Measurements from ENCODE around the gene KCNC4.

KCNC4 gene

DNA sequence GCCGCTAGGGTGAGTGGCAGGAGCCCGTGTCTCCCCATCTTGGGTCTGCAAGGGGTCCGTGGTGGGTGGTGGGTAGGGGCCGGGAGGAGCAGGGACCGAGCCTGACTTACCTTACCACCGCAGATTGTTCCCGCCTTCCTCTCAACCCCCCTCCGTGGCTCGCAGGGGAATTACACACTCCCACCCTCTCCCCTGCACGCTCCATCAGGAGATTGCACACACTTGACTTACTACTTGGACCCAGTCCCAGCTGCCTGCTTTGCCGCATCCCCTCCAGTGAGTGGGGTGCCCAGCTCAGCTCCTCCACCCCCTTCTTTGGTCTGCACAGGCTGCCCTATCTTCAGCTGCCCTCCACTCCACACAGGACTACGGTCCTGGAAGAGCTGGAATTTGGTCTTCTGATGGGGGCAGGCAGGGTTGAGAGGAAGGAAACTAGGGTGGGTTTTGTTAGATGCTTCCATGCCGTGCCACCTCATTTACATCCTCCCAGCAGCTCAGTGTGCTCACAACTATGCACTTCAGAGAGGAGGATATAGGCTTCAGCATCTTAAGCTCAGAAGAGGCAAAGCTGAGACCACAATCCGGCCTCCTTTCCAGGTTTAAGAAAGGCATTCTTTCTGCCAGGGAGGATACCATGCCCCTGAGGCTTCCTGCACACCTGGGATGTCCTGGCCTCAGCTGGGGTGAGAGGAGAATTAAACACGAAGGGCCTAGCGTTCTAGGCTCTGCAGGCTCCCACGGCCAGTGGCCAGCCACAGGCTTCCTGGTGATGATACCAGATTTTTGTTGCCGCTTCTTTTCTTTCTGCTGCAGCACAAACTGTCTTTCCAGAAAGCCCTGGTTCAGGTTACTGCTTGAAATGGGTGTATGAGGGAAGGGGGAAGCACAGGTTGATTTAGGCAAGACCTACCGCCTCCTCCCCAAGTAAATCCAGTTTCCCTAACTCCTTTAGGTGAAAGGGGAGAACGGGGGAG lies 2.3 kb downstream of the KCNC4 start:
- WGBS (ENCODE audit: insufficient coverage, insufficient read length): no CpG with 5 or more reads among the region's 20 CpGs
- DNase-seq (ENCODE audit: low read depth, low spot score): no peak
- Histone ChIP-seq H3K9me3 (ENCODE audit: control insufficient read depth, insufficient read depth, low read length) (no peaks in the 10 kb centered on the region), H3K27ac (ENCODE audit: low read length) (no peak overlapping the region), H3K36me3 (ENCODE audit: control insufficient read depth, insufficient read depth, low read length) (no peaks in the 10 kb centered on the region), H3K4me1 (ENCODE audit: control insufficient read depth, insufficient read depth, low read length) (peaks cover 9% of the 10 kb centered on the region), H3K4me3 (ENCODE audit: low read length) (peak overlapping the region; percentile 70; the same call in 1 of the 2 replicates), H3K27me3 (ENCODE audit: control insufficient read depth, insufficient read depth, low read length) (peaks cover 9% of the 10 kb centered on the region; the same call in 1 of the 2 replicates)

DNA sequence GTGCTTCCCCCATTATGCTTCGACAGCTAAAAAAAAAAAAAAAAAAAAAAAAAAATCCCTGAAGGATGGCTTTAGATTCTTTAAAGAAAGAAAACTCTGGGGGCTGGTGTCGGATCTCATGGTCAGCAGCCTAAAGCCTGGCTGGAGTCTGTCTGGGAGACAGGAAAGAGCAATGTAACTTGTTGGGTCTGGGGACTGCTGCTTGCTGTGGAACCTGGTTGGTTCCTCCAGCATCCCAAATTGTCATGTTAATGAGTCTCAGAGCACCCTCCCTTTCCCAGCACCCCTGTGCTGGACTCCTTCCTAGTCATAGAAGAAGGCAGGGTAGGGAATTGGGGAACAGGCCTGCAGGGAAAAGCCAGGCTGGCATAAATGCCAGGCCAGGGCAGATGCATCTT lies 3.0 kb downstream of the KCNC4 start:
- peaks cover 9% of the 10 kb centered on the region; the same call in 1 of the 2 replicates for H3K27me3 ChIP-seq (ENCODE audit: control insufficient read depth, insufficient read depth, low read length)
- no peak for DNase-seq (ENCODE audit: low read depth, low spot score)
- no peak overlapping the region for H3K4me3 ChIP-seq (ENCODE audit: low read length)
- no peaks in the 10 kb centered on the region for H3K36me3 ChIP-seq (ENCODE audit: control insufficient read depth, insufficient read depth, low read length)
- peaks cover 9% of the 10 kb centered on the region for H3K4me1 ChIP-seq (ENCODE audit: control insufficient read depth, insufficient read depth, low read length)
- H3K9me3 ChIP-seq (ENCODE audit: control insufficient read depth, insufficient read depth, low read length): no peaks in the 10 kb centered on the region
- no CpG with 5 or more reads among the region's 2 CpGs for WGBS (ENCODE audit: insufficient coverage, insufficient read length)
- H3K27ac ChIP-seq (ENCODE audit: low read length): no peak overlapping the region

DNA sequence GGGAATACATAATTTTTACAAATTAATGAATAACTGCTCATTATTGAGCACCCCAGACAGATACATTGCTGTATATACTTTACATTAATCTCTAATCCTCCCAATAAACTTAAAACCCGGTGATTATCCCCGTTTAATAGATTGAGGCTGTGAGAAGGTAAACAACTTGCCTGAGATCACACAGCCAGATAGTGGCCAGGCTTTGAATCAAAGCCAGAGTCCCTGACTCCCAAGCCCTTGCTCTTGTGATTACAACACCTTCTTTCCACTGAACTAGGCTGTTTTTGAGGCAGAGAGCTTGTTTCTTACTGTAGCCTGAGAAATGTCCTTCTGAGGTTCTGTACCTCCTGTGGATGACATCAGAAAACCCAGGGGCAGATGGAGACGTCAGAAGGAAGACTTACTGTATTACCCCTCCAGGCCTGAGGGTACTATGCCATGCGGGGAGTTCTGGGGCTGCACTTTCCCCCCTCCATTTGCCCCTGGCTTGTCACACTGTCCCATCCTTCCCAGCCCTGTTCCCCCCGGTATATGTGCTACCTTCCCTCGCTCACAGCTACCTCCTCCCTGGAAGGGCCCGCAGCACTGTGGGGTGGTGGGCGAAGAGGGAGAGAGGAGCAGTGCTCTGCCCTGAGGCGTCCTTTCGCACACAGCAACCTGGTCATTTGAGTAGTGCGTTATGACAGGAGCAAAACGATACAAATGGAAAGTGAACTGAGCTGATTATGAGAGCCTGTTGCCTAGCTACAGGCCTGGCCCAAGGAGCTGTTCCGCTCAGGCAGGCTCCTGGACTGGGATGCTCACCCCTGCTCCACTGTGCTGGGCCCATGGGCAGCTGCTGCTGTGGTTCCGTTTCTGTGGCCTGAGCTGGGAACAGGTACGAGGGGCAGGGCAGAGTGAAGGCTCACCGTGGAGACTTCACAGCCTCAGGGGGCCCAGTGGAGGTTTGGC lies 4.6 kb downstream of the KCNC4 start:
- 100% methylated on average over 1 of the region's 16 CpGs for WGBS (ENCODE audit: insufficient coverage, insufficient read length)
- Histone ChIP-seq H3K27me3 (ENCODE audit: control insufficient read depth, insufficient read depth, low read length) (peaks cover 9% of the 10 kb centered on the region; the same call in 1 of the 2 replicates), H3K4me3 (ENCODE audit: low read length) (no peak overlapping the region), H3K4me1 (ENCODE audit: control insufficient read depth, insufficient read depth, low read length) (peaks cover 9% of the 10 kb centered on the region), H3K9me3 (ENCODE audit: control insufficient read depth, insufficient read depth, low read length) (no peaks in the 10 kb centered on the region), H3K36me3 (ENCODE audit: control insufficient read depth, insufficient read depth, low read length) (no peaks in the 10 kb centered on the region), H3K27ac (ENCODE audit: low read length) (no peak overlapping the region)
- DNase-seq (ENCODE audit: low read depth, low spot score): no peak

GRCh38 chr1:110215621-110216515 lies 5.8 kb downstream of the KCNC4 start:
- no CpG with 5 or more reads among the region's 7 CpGs for WGBS (ENCODE audit: insufficient coverage, insufficient read length)

GRCh38 chr1:110216844-110217444 lies 6.8 kb downstream of the KCNC4 start:
- peaks cover 3% of the 10 kb centered on the region; the same call in 1 of the 2 replicates for H3K27me3 ChIP-seq (ENCODE audit: control insufficient read depth, insufficient read depth, low read length)
- H3K4me3 ChIP-seq (ENCODE audit: low read length): no peak overlapping the region
- WGBS (ENCODE audit: insufficient coverage, insufficient read length): no CpG with 5 or more reads among the region's 6 CpGs
- H3K9me3 ChIP-seq (ENCODE audit: control insufficient read depth, insufficient read depth, low read length): no peaks in the 10 kb centered on the region
- DNase-seq (ENCODE audit: low read depth, low spot score): no peak
- H3K36me3 ChIP-seq (ENCODE audit: control insufficient read depth, insufficient read depth, low read length): no peaks in the 10 kb centered on the region
- no peak overlapping the region for H3K27ac ChIP-seq (ENCODE audit: low read length)
- peaks cover 9% of the 10 kb centered on the region for H3K4me1 ChIP-seq (ENCODE audit: control insufficient read depth, insufficient read depth, low read length)

More at GRCh38 chr1:110215621-110216515, 5.8 kb downstream of the KCNC4 start:
- Histone ChIP-seq H3K27me3 (ENCODE audit: control insufficient read depth, insufficient read depth, low read length) (peaks cover 9% of the 10 kb centered on the region; the same call in 1 of the 2 replicates), H3K9me3 (ENCODE audit: control insufficient read depth, insufficient read depth, low read length) (no peaks in the 10 kb centered on the region), H3K4me3 (ENCODE audit: low read length) (no peak overlapping the region), H3K4me1 (ENCODE audit: control insufficient read depth, insufficient read depth, low read length) (peaks cover 9% of the 10 kb centered on the region), H3K27ac (ENCODE audit: low read length) (no peak overlapping the region), H3K36me3 (ENCODE audit: control insufficient read depth, insufficient read depth, low read length) (no peaks in the 10 kb centered on the region)
- no peak for DNase-seq (ENCODE audit: low read depth, low spot score)

- Histone ChIP-seq H3K27ac (ENCODE audit: low read length) (no peak overlapping the region), H3K9me3 (ENCODE audit: control insufficient read depth, insufficient read depth, low read length) (no peaks in the 10 kb centered on the region), H3K4me1 (ENCODE audit: control insufficient read depth, insufficient read depth, low read length) (peaks cover 3% of the 10 kb centered on the region; the same call in 1 of the 2 replicates), H3K36me3 (ENCODE audit: control insufficient read depth, insufficient read depth, low read length) (no peaks in the 10 kb centered on the region), H3K4me3 (ENCODE audit: low read length) (no peak overlapping the region), H3K27me3 (ENCODE audit: control insufficient read depth, insufficient read depth, low read length) (no peaks in the 10 kb centered on the region)
- WGBS (ENCODE audit: insufficient coverage, insufficient read length): 100% methylated on average over 1 of the region's 5 CpGs
- DNase-seq (ENCODE audit: low read depth, low spot score): no peak
These were observed 8.0 kb downstream of the KCNC4 start for GRCh38 chr1:110218137-110218536.

DNA sequence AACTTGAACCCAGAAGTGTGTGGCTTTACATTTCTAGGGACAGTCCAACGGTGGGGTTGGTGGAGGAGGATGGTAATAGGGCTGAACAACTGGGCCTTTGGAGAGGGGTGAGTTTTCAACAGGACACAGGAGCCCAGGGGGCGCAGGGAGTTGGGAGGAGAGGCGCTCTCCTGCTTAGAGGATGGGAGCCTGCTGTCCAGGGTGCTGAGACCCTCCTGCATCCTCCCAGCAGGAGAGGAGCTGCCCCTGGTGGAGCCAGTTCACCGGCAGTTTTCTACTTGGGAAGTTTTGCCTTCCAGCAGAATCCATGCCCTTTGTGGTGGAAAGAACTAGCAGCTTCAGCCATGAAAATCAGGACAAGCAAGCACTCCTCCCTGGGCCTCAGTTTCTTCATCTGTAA lies 8.6 kb downstream of the KCNC4 start:
- no peak for DNase-seq (ENCODE audit: low read depth, low spot score)
- WGBS (ENCODE audit: insufficient coverage, insufficient read length): no CpG with 5 or more reads among the region's 4 CpGs
- Histone ChIP-seq H3K27me3 (ENCODE audit: control insufficient read depth, insufficient read depth, low read length) (no peaks in the 10 kb centered on the region), H3K4me1 (ENCODE audit: control insufficient read depth, insufficient read depth, low read length) (no peaks in the 10 kb centered on the region), H3K4me3 (ENCODE audit: low read length) (no peak overlapping the region), H3K36me3 (ENCODE audit: control insufficient read depth, insufficient read depth, low read length) (0 out of 2 replicates have a peak, but pooled peaks cover 2% of the 10 kb centered on the region), H3K27ac (ENCODE audit: low read length) (no peak overlapping the region), H3K9me3 (ENCODE audit: control insufficient read depth, insufficient read depth, low read length) (no peaks in the 10 kb centered on the region)

DNA sequence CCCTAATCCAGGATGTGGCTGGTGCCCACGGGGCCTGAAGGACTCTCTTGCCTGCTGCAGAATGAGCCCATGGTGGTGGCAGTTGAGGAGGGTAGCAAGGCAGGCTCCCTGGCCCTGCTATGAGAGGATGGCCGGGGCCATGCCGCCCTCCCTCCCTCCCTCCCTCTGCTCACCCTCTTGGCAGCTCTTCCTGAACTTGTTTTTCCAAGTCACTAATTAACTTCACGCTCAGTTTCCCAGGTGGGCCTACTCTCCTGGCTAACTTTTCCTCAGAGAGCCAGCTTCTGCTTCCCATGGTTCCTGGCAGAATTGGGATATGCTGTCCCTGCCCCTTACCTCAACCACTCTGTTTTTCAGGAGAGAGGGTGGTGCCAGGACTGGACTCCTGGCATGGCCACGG lies 10.2 kb downstream of the KCNC4 start:
- H3K36me3 ChIP-seq (ENCODE audit: control insufficient read depth, insufficient read depth, low read length): 0 out of 2 replicates have a peak, but pooled peaks cover 2% of the 10 kb centered on the region
- no peaks in the 10 kb centered on the region for H3K9me3 ChIP-seq (ENCODE audit: control insufficient read depth, insufficient read depth, low read length)
- no peak overlapping the region for H3K27ac ChIP-seq (ENCODE audit: low read length)
- no peak for DNase-seq (ENCODE audit: low read depth, low spot score)
- no peaks in the 10 kb centered on the region for H3K4me1 ChIP-seq (ENCODE audit: control insufficient read depth, insufficient read depth, low read length)
- no peak overlapping the region for H3K4me3 ChIP-seq (ENCODE audit: low read length)
- no CpG with 5 or more reads among the region's 5 CpGs for WGBS (ENCODE audit: insufficient coverage, insufficient read length)
- H3K27me3 ChIP-seq (ENCODE audit: control insufficient read depth, insufficient read depth, low read length): no peaks in the 10 kb centered on the region

- no peak for DNase-seq (ENCODE audit: low read depth, low spot score)
- Histone ChIP-seq H3K9me3 (ENCODE audit: control insufficient read depth, insufficient read depth, low read length) (no peaks in the 10 kb centered on the region), H3K36me3 (ENCODE audit: control insufficient read depth, insufficient read depth, low read length) (0 out of 2 replicates have a peak, but pooled peaks cover 2% of the 10 kb centered on the region), H3K4me3 (ENCODE audit: low read length) (no peak overlapping the region), H3K27me3 (ENCODE audit: control insufficient read depth, insufficient read depth, low read length) (no peaks in the 10 kb centered on the region), H3K4me1 (ENCODE audit: control insufficient read depth, insufficient read depth, low read length) (no peaks in the 10 kb centered on the region), H3K27ac (ENCODE audit: low read length) (no peak overlapping the region)
- no CpG with 5 or more reads among the region's 4 CpGs for WGBS (ENCODE audit: insufficient coverage, insufficient read length)
These were observed 11.0 kb downstream of the KCNC4 start for GRCh38 chr1:110221119-110221518.

Measured in iPS DF 6.9 (cell line).